Spleen (tissue), 11 donors: Measurements from ENCODE around the gene LRFN2. TPM values are rescaled to one million over a fixed set of nuclear protein-coding genes. Genes with fewer than 3 reads are reported as not detected.

Experiments used
- DNase-seq: peaks from one replicate; pipeline ENCODE4 v3.0.0-alpha.2; 2020
- H3K27ac ChIP-seq, 8 donors: fragments of 200-600 bp; sonication (generic) in 7 of 8; 1 replicate in 4 of 8; 2 replicates in 4 of 8; pipeline versions ENCODE4 v1.5.0 to v1.8.0; 2016 to 2021; ENCODE audit warnings: inconsistent platforms in 4 of 8, mild to moderate bottlenecking in 4 of 8, moderate library complexity in 1 of 8
- H3K27me3 ChIP-seq, 7 donors: fragments of 200-600 bp; sonication (generic) in 6 of 7; replicated peaks in 1 of 7; 1 replicate in 4 of 7; 2 replicates in 3 of 7; pipeline versions ENCODE4 v1.5.0 to v1.8.0; 2016 to 2021; ENCODE audit warnings: inconsistent platforms in 3 of 7, mild to moderate bottlenecking in 1 of 7
- H3K36me3 ChIP-seq, 6 donors: fragments of 200-600 bp; sonication (generic) in 5 of 6; 1 replicate in 4 of 6; 2 replicates in 2 of 6; pipeline versions ENCODE4 v1.5.0 to v1.8.0; 2016 to 2021; ENCODE audit warnings: inconsistent platforms in 2 of 6
- H3K4me1 ChIP-seq, 6 donors: fragments of 200-600 bp; sonication (generic) in 5 of 6; 1 replicate in 3 of 6; 2 replicates in 3 of 6; pipeline versions ENCODE4 v1.5.0 to v1.8.0; 2016 to 2021; ENCODE audit warnings: inconsistent platforms in 3 of 6
- H3K4me3 ChIP-seq, 8 donors: fragments of 200-600 bp; sonication (generic) in 7 of 8; 1 replicate in 4 of 8; 2 replicates in 4 of 8; pipeline versions ENCODE4 v1.5.0 to v1.8.0; 2016 to 2021; ENCODE audit warnings: inconsistent platforms in 4 of 8, mild to moderate bottlenecking in 4 of 8, moderate library complexity in 2 of 8
- H3K9me3 ChIP-seq, 8 donors: fragments of 200-600 bp; sonication (generic) in 7 of 8; 1 replicate in 4 of 8; 2 replicates in 4 of 8; pipeline versions ENCODE4 v1.5.0 to v1.8.0; 2016 to 2021; ENCODE audit warnings: inconsistent platforms in 4 of 8
- POLR2A ChIP-seq, 3 donors: fragments of 450-650 bp; IDR thresholded peaks; one replicate each; pipeline ENCODE4 v1.5.1; 2017; ENCODE audit warnings: antibody characterized with exemption in 3 of 3, mild to moderate bottlenecking in 1 of 3
- POLR2AphosphoS5 ChIP-seq, 3 donors: sonication (generic); formaldehyde crosslinking; IDR thresholded peaks; one replicate each; pipeline ENCODE4 v1.5.1; 2017; ENCODE audit warnings: antibody characterized with exemption in 3 of 3
- WGBS, 5 donors: extraction: QIAGEN DNeasy Blood & Tissue Kit in 3 of 5; methylation state at CpG; one replicate each; pipeline versions ENCODE4 v1.1.5 to v1.1.7; 2013 to 2018; 5-methylcytosine and 5-hydroxymethylcytosine counted together
- intact Hi-C: fragments of 100-400 bp; cut with DNase I; formaldehyde crosslinking; loops from one replicate; pipeline ENCODE4 v1.15.0; 2023; ENCODE audit warnings: low total_unique reads
- polyA plus RNA-seq, 3 donors: library from polyadenylated mRNA; stranded (reverse); fragments of 200-250 nt; gene quantifications; one replicate each; pipeline ENCODE4 v1.2.1, GENCODE V29; 2013
- total RNA-seq, 7 donors: library from RNA; depleted of rRNA in 3 of 7; stranded (reverse); fragments of >200 nt in 3 of 7; fragmentation: NEBNext Ultra II Directional in 4 of 7; extraction: Animal tissue kit (Norgen Biotek cat#: 25700) in 4 of 7; gene quantifications; one replicate each; pipeline versions ENCODE4 v1.1.0 to v1.2.1, GENCODE V29; 2016 to 2021
- TF ChIP-seq, protein P1 (sequence below), 11 experiments: fragments of 200-600 bp in 7 of 11; fragments of 450-650 bp in 4 of 11; sonication (generic) in 4 of 11; IDR thresholded peaks in 8 of 11; conservative IDR thresholded peaks in 3 of 11; 1 replicate in 7 of 11; 2 replicates in 4 of 11; pipeline versions ENCODE4 v1.4.0 to v1.8.0; 2016 to 2021; ENCODE audit warnings: antibody characterized with exemption in 11 of 11, inconsistent platforms in 4 of 11, mild to moderate bottlenecking in 1 of 11
- donor health status: healthy with polysubstance abuse.
- donor health status: DM: no; HTN: no; CAD: no; lungs with moderate emphysema.
- donor health status: DM: no; HTN: no; CAD: no.
- donor health status: Bipolar disorder and iron deficiency.
- donor health status: healthy.
- donor health status: DM: no; HTN: no; CAD: no.
- donor health status: DM: yes; HTN: yes; CAD: no.

Gene LRFN2
- total and polyA plus RNA-seq, 10 donors = 0.05 to 6.0 (median 1.3) TPM

GRCh38 chr6:40455686-40456389 is 131.3 kb downstream of the LRFN2 start:
- intact Hi-C loops = no loop called here
- 76 to 100% (median 87%) methylated on average over 1 of the region's 1 CpG for WGBS, 5 donors
- TF ChIP-seq, protein P1, sequence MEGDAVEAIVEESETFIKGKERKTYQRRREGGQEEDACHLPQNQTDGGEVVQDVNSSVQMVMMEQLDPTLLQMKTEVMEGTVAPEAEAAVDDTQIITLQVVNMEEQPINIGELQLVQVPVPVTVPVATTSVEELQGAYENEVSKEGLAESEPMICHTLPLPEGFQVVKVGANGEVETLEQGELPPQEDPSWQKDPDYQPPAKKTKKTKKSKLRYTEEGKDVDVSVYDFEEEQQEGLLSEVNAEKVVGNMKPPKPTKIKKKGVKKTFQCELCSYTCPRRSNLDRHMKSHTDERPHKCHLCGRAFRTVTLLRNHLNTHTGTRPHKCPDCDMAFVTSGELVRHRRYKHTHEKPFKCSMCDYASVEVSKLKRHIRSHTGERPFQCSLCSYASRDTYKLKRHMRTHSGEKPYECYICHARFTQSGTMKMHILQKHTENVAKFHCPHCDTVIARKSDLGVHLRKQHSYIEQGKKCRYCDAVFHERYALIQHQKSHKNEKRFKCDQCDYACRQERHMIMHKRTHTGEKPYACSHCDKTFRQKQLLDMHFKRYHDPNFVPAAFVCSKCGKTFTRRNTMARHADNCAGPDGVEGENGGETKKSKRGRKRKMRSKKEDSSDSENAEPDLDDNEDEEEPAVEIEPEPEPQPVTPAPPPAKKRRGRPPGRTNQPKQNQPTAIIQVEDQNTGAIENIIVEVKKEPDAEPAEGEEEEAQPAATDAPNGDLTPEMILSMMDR (IDR thresholded peaks at IDR 0.05 in 8 of 11, conservative IDR thresholded peaks at IDR 0.05 in 3 of 11) = no peak
- TF ChIP-seq POLR2AphosphoS5 (IDR thresholded peaks at IDR 0.05) (no peak), POLR2A (IDR thresholded peaks at IDR 0.05) (no peak)

GRCh38 chr6:40450483-40450882 is 136.7 kb downstream of the LRFN2 start:
- DNase-seq = no peak
- Histone ChIP-seq H3K27ac (no peak overlapping the region), H3K36me3 (no peaks in the 10 kb centered on the region), H3K9me3 (no peaks in the 10 kb centered on the region), H3K4me3 (no peak overlapping the region), H3K4me1 (no peaks in the 10 kb centered on the region), H3K27me3 (no peaks in the 10 kb centered on the region)
- intact Hi-C loops = no loop called here
- TF ChIP-seq POLR2AphosphoS5 (IDR thresholded peaks at IDR 0.05) (no peak), POLR2A (IDR thresholded peaks at IDR 0.05) (no peak)
- TF ChIP-seq, protein P1 (IDR thresholded peaks at IDR 0.05 in 8 of 11, conservative IDR thresholded peaks at IDR 0.05 in 3 of 11) = no peak
- WGBS, 5 donors = 74 to 88% (median 83%) methylated on average over 4 of the region's 4 CpGs

More at GRCh38 chr6:40455686-40456389, 131.3 kb downstream of the LRFN2 start:
- Histone ChIP-seq H3K4me1 (no peaks in the 10 kb centered on the region), H3K36me3 (no peaks in the 10 kb centered on the region), H3K4me3 (no peak overlapping the region), H3K9me3 (no peaks in the 10 kb centered on the region), H3K27ac (no peak overlapping the region), H3K27me3 (no peaks in the 10 kb centered on the region)
- no peak for DNase-seq

- TF ChIP-seq POLR2AphosphoS5 (IDR thresholded peaks at IDR 0.05) = no peak
- intact Hi-C loops = no loop called here
- WGBS, 5 donors = 12 to 32% (median 25%) methylated on average over 1 of the region's 1 CpG
- no peak overlapping the region for H3K27ac ChIP-seq
- no peaks in the 10 kb centered on the region for H3K36me3 ChIP-seq
- no peak overlapping the region for H3K4me3 ChIP-seq
- H3K9me3 ChIP-seq = no peaks in the 10 kb centered on the region
- peaks cover 0 to 8% (median 2%) of the 10 kb centered on the region in 6 donors for H3K4me1 ChIP-seq
- no peak for DNase-seq
- no peaks in the 10 kb centered on the region for H3K27me3 ChIP-seq
These were observed 142.4 kb downstream of the LRFN2 start for GRCh38 chr6:40444811-40445210.

DNA sequence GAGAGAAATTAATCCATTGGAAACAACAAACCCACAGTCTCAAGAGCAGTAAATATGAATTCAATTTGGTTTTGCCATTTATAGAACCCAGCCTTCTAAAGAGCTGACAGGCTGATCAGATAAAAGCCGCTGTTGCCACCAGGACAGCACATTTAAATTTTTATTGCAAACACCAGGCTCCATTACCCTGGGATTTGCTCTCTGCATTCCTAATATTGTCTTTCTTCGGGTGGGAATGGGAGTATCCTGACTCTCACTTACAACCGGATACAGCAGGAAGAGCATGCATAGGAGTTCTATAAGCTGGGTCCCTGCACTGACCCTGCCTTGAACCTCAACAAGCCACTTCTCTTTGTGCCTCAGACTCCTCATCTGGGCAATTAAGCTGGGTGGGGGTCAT is 142.9 kb downstream of the LRFN2 start:
- Histone ChIP-seq H3K4me3 (no peak overlapping the region), H3K27ac (no peak overlapping the region), H3K36me3 (no peaks in the 10 kb centered on the region), H3K27me3 (no peaks in the 10 kb centered on the region), H3K4me1 (peaks cover 0 to 11% (median 2%) of the 10 kb centered on the region in 6 donors), H3K9me3 (no peaks in the 10 kb centered on the region)
- no peak for DNase-seq
- intact Hi-C loops = no loop called here
- 51 to 79% (median 70%) methylated on average over 3 of the region's 3 CpGs for whole genome bisulfite sequencing, 5 donors
- no peak for TF ChIP-seq POLR2AphosphoS5 (IDR thresholded peaks at IDR 0.05)
- TF ChIP-seq, protein P1 (IDR thresholded peaks at IDR 0.05 in 8 of 11, conservative IDR thresholded peaks at IDR 0.05 in 3 of 11) = no peak
- no peak for TF ChIP-seq POLR2A (IDR thresholded peaks at IDR 0.05)
